Activated naive CD4-positive, alpha-beta T cell treated with Interleukin-2 at 50 U/mL for 16 hours (primary cell): ENCODE results near the gene KANSL2.
"Not testable (repeated sequence)": the region's sequence is repeated elsewhere in the genome, so short reads cannot be mapped to it uniquely, and the experiment has no call there.

Source experiments
- DNase-seq: peaks from one replicate; pipeline ENCODE4 v3.0.0-alpha.2; 2020

The KANSL2 gene

GRCh38 chr12:48681710-48682532 is at the start of gene KANSL2:
TSS of gene KANSL2 (minus strand) at chr12:48682238. CDS start at chr12:48681632, 606 bp downstream.
- DNase-seq = peak; percentile 98

- no peak for DNase-seq
Measured at GRCh38 chr12:48728807-48729206, 46.8 kb upstream of the KANSL2 start.

- not testable (repeated sequence) for DNase-seq
Measured at GRCh38 chr12:48720737-48721136, 38.7 kb upstream of the KANSL2 start.

- DNase-seq = not testable (repeated sequence)
Measured at GRCh38 chr12:48720171-48720570, 38.1 kb upstream of the KANSL2 start.

- not testable (repeated sequence) for DNase-seq
Measured at GRCh38 chr12:48719002-48719401, 37.0 kb upstream of the KANSL2 start.

DNA sequence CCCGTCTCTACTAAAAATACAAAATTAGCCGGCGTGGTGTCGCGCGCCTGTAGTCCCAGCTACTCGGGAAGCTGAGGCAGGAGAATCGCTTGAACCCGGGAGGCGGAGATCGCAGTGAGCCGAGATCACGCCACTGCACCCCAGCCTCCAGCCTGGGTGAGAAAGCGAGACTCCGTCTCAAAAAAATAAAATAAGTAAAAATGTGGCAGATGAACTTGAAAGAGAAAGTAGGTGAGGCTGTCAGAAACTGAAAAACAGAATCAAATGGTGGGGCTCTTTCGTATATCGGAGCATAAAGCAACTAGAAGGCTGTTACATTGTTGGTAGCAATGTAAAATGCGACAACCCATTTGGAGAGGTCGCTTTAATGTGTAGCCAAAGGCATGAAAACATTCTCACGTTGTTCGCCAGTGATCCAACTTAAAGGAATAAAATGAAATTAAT is 35.2 kb upstream of the KANSL2 start:
- DNase-seq = no peak

- DNase-seq = peak; percentile 99
Measured at GRCh38 chr12:48716493-48717251, 34.6 kb upstream of the KANSL2 start, which contains the start of gene CCNT1. TSS of gene CCNT1 (minus strand) at chr12:48716707. CDS start at chr12:48716675, 32 bp downstream.

DNA sequence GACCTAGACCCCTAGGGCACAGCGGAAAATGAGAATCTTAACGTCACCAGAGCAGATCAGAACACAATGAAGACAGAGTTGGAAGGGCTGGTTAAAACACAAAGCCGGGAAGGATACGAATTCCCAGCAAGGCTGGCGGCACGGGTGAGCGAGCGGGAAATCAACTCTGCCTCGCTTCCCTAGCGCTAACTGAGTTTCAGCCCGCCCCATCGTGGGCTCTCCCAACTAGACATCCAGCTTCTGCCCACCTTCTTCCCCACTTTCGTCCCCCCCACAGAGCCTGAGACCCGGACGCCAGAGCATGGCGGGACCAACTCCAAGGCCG is 34.1 kb upstream of the KANSL2 start:
- no peak for DNase-seq

DNA sequence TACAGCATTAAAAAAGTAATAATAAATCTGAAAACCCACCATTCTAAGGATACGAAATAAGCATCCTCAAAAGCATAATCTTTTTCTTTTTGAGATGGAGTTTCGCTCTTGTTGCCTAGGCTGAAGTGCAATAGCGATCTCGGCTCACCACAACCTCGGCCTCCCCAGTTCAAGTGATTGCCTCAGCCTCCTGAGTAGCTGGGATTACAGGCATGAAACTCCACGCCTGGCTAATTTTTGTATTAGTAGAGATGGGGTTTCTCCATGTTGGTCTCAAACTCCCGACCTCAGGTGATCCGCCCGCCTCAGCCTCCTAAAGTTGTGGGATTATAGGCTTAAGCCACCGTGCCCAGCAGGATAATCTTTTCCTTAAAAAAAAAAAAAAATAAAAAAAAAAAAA is 30.2 kb upstream of the KANSL2 start:
- DNase-seq = no peak

DNA sequence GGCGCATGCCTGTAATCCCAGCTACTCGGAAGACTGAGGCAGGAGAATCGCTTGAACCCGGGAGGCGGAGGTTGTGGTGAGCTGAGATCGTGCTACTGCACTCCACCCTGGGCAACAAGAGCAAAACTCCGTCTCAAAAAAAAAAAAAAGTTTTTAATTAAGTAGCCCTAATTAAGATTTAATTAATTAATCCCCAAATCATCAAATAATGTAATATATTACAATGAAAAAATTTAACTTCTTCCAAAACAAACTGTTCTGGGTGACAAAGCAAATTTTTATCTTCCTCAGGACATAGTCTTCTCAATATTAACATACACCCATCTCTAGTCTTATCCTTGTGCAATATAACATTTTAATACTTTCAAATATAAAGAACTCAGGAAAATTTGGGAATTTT is 16.8 kb upstream of the KANSL2 start:
- not testable (repeated sequence) for DNase-seq

GRCh38 chr12:48696626-48697025 is 14.6 kb upstream of the KANSL2 start:
- DNase-seq = no peak

- no peak for DNase-seq
Measured at GRCh38 chr12:48695859-48696258, 13.8 kb upstream of the KANSL2 start.

- DNase-seq = no peak
Measured at GRCh38 chr12:48694038-48694437, 12.0 kb upstream of the KANSL2 start.

DNA sequence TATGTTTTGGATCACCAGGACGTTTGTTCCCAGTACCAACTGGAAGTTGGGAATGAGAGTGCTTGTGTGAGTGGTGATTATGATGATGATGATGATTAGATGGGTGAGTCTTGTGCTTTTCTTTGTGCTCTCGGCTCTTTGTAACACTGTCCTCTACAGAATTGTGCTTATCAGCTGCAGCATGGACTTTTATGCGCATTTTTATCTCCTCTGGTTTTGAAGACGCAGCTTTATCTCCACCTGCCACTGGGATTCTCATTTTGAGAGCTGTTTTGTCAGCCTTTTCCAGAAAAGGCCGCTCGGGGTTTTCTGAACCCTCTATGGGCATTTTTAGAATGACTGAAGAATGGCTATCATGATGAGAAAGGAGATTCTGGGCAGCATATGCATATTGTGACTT is 11.5 kb upstream of the KANSL2 start:
- no peak for DNase-seq

DNA sequence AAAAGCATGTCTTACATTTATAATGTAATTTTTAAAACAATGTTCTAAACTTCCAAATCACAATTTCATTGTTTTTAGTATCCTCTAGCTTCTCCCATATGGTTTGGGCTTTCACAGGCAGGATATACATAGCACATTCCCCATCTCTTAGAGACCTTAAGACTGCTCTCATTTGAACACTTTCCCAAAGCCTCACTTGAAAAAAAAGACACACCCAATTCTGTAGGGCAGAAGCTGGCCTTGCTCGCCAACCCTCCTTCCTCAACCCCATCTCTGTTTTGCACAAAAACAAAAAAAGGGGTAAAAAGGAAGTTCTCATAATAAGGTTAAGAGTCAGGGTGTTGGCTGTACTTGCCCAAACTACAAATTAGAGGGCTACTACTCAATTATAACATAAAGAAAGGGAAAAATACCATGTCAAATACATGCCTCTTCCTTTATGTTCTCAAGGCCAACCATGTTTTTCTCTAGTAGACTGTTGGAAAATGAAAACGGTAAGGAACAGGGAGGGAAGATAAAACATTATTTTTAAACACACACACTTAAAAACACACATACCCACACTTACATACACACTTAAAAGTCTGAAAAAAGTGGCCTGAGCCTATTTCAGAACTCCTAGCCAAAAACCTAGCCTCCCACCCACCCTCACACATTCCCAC is 9.9 kb upstream of the KANSL2 start:
- no peak for DNase-seq

GRCh38 chr12:48690990-48691389 is 9.0 kb upstream of the KANSL2 start:
- DNase-seq = no peak

GRCh38 chr12:48690436-48690835 is 8.4 kb upstream of the KANSL2 start:
- DNase-seq = no peak

DNA sequence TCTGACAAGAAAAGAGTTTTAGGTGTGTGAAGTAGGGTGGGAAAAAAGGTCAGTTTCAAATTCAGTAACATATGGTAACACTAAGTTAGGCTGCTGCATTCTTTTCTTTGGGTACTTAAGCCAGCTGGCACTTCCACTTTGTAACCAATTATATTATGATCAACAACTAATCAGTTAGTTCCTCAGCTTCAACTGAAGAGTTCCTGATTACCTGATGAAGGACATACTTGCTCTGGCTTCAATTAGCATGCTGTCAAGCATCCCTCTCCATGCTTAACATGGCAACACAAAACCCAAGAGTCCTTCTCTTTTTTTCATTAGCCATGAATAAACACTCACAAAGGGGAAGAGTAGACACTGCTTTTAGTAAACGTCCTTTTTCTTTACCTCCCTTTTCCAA is 6.8 kb upstream of the KANSL2 start:
- no peak for DNase-seq

GRCh38 chr12:48687592-48687991 is 5.6 kb upstream of the KANSL2 start:
- no peak for DNase-seq

DNA sequence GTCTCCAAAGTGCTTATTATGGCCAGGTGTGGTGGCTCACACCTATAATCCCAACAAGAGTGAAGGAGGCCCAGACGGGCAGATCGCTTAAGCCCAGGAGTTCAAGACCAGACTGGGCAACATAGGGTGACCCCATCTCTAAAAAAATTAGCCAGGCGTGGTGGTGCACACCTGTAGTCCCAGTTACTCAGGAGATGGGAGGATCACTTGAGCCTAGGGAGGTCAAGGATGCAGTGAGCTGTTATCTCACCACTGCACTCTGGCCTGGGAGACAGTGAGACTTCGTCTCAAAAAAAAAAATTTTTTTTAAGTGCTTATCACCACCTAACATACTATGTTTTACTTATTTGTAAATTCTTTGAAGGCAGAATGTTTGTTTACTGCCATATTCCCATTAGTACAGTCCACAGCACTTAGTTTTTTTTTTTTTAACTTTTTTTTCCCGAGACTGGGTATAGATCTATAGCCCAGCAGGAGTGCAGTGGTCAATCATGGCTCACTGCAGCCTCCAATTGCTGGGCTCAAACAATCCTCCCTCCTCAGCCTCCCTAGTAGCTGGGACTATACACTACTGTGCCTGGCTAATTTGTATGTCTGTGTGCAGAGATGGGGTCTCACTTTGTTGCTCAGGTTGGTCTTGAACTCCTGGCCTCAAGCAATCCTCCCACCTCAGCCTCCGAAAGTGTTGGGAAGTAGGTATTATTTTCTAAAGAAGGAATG is 4.7 kb upstream of the KANSL2 start:
- DNase-seq = no peak

- DNase-seq = no peak
Measured at GRCh38 chr12:48686037-48686595, 4.1 kb upstream of the KANSL2 start.

DNA sequence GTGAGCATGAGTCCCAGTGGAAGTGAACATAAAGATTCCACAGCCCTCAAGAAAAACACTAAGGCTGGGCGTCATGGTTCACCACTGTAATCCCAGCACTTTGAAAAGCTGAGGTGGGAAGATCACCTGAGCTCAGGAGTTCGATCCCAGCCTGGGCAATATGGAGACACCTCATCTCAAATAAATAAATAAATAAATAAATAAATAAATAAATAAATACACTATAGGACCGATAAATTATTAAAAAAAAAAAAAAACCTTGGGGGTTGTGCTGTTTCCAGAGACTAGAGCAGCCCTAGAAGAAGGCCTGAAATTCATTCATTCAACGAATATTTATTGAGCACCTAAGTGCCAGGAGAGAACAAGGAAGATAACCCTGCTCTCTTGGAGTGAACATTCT is 1.5 kb upstream of the KANSL2 start:
- no peak for DNase-seq

DNA sequence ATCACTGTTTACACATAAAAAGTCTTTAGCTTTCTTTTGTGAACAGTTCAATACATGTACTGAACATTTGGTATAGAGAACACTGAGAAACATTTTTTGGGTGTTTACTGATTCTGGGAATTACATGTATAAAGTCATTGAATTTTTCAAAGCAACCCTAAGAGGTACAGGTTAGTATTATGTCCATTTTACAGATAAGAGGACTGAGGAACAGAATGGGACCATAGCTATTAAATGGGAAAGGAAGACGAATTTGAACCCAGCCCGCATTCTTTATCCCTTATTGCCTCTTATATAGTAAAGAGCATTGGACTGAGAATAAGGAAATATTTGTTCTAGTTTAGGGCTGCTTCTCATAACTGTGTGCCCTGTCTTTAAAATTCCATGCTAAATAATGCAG is 889 bp upstream of the KANSL2 start:
- DNase-seq = no peak
